CD14-positive monocyte (primary cell): ENCODE measurements around the gene GRIK4. TPM values are rescaled to one million over a fixed set of nuclear protein-coding genes. Genes with fewer than 3 reads are reported as not detected.

Experiments
- DNase-seq, 3 donors: peaks; one replicate each; pipeline ENCODE4 v3.0.0-alpha.2; 2011 to 2022
- H2AFZ ChIP-seq: 2 replicates; pipeline ENCODE4 v1.6.0; 2012; ENCODE audit warnings: mild to moderate bottlenecking, low read depth, low read length, inconsistent platforms; ENCODE audit not compliant: insufficient read depth, poor library complexity, severe bottlenecking
- H3K27ac ChIP-seq, 2 donors: 1 replicate in 1 of 2; 2 replicates in 1 of 2; pipeline ENCODE4 v1.5.1; 2012 to 2013; ENCODE audit warnings: low read length in 2 of 2, control low read depth in 1 of 2, inconsistent platforms in 1 of 2, low read depth in 1 of 2, mild to moderate bottlenecking in 1 of 2
- H3K27me3 ChIP-seq, 2 donors: one replicate each; pipeline versions ENCODE4 v1.6.0 to v1.6.1; 2011 to 2013; ENCODE audit warnings: low read length in 2 of 2; ENCODE audit not compliant: control insufficient read depth in 2 of 2, insufficient read depth in 2 of 2
- H3K36me3 ChIP-seq, 2 donors: replicated peaks in 1 of 2; 1 replicate in 1 of 2; 2 replicates in 1 of 2; pipeline versions ENCODE4 v1.5.1 to v1.6.1; 2012 to 2013; ENCODE audit warnings: low read length in 2 of 2, control low read depth in 1 of 2, inconsistent platforms in 1 of 2, mild to moderate bottlenecking in 1 of 2; ENCODE audit not compliant: insufficient read depth in 2 of 2, control insufficient read depth in 1 of 2
- H3K4me1 ChIP-seq, 2 donors: 1 replicate in 1 of 2; 2 replicates in 1 of 2; pipeline versions ENCODE4 v1.5.1 to v1.6.1; 2012 to 2013; ENCODE audit warnings: low read length in 2 of 2, control low read depth in 1 of 2, inconsistent platforms in 1 of 2, mild to moderate bottlenecking in 1 of 2, moderate library complexity in 1 of 2; ENCODE audit not compliant: insufficient read depth in 2 of 2, control insufficient read depth in 1 of 2
- H3K4me2 ChIP-seq: replicated peaks from 2 replicates; pipeline ENCODE3; 2012; ENCODE audit warnings: low read length, moderate library complexity, mild to moderate bottlenecking; ENCODE audit not compliant: poor library complexity, severe bottlenecking; ENCODE audit errors: extremely low read depth
- H3K4me3 ChIP-seq, 3 experiments: fragments of 200-600 bp in 1 of 3; sonication (generic) in 1 of 3; replicated peaks in 1 of 3; 1 replicate in 2 of 3; 2 replicates in 1 of 3; pipeline ENCODE4 v1.5.1; 2011 to 2013; ENCODE audit warnings: low read length in 3 of 3, mild to moderate bottlenecking in 3 of 3, control low read depth in 2 of 3, low read depth in 2 of 3, inconsistent platforms in 1 of 3, moderate library complexity in 1 of 3
- H3K79me2 ChIP-seq: 2 replicates; pipeline ENCODE4 v1.6.0; 2012; ENCODE audit warnings: mild to moderate bottlenecking, control low read depth, inconsistent platforms, low read length, moderate library complexity; ENCODE audit not compliant: insufficient read depth
- H3K9ac ChIP-seq: 2 replicates; pipeline ENCODE4 v1.6.0; 2017; ENCODE audit warnings: low read length, mild to moderate bottlenecking; ENCODE audit not compliant: insufficient read depth, poor library complexity, severe bottlenecking
- H3K9me3 ChIP-seq, 2 donors: replicated peaks in 1 of 2; 1 replicate in 1 of 2; 2 replicates in 1 of 2; pipeline versions ENCODE4 v1.5.1 to v1.6.1; 2012 to 2013; ENCODE audit warnings: low read length in 2 of 2, control low read depth in 1 of 2; ENCODE audit not compliant: control insufficient read depth in 1 of 2, insufficient read depth in 1 of 2
- H4K20me1 ChIP-seq: 2 replicates; pipeline ENCODE4 v1.6.0; 2012; ENCODE audit warnings: mild to moderate bottlenecking, low read length, control low read depth, moderate library complexity; ENCODE audit not compliant: insufficient read depth
- H3K27ac Mint-ChIP-seq, 7 donors: one replicate each; pipeline ENCODE4 v1.8.0; 2020; ENCODE audit warnings: mild to moderate bottlenecking in 7 of 7, mixed read lengths in 7 of 7, moderate library complexity in 6 of 7, inconsistent platforms in 2 of 7
- H3K27me3 Mint-ChIP-seq, 3 donors: one replicate each; pipeline ENCODE4 v1.8.0; 2021 to 2022; ENCODE audit warnings: low read depth in 3 of 3, mild to moderate bottlenecking in 3 of 3, mixed read lengths in 3 of 3, moderate library complexity in 3 of 3, inconsistent platforms in 1 of 3
- H3K36me3 Mint-ChIP-seq, 2 donors: one replicate each; pipeline ENCODE4 v1.8.0; 2020; ENCODE audit warnings: mixed read lengths in 2 of 2, inconsistent platforms in 1 of 2, mild to moderate bottlenecking in 1 of 2
- H3K4me1 Mint-ChIP-seq: one replicate; pipeline ENCODE4 v1.8.0; 2020; ENCODE audit warnings: mild to moderate bottlenecking, mixed read lengths
- H3K4me3 Mint-ChIP-seq, 2 donors: one replicate each; pipeline ENCODE4 v1.8.0; 2020; ENCODE audit warnings: mild to moderate bottlenecking in 2 of 2, mixed read lengths in 2 of 2, moderate library complexity in 1 of 2
- H3K9me3 Mint-ChIP-seq, 7 donors: one replicate each; pipeline ENCODE4 v1.8.0; 2020 to 2022; ENCODE audit warnings: mixed read lengths in 7 of 7, mild to moderate bottlenecking in 6 of 7, moderate library complexity in 6 of 7, inconsistent platforms in 2 of 7
- CTCF ChIP-seq: fragments of 200-600 bp; IDR thresholded peaks from one replicate; pipeline ENCODE4 v1.8.0; 2022; ENCODE audit warnings: antibody characterized with exemption, mild to moderate bottlenecking
- WGBS: methylation state at CpG from one replicate; pipeline ENCODE4 v1.1.5; 2013; ENCODE audit warnings: missing lambda C conversion rate; ENCODE audit not compliant: insufficient coverage; 5-methylcytosine and 5-hydroxymethylcytosine counted together
- intact Hi-C, 2 donors: fragments of 100-400 bp; cut with micrococcal nuclease; formaldehyde crosslinking; loops; one replicate each; pipeline versions ENCODE4 v1.15.0 to v1.15.1; 2023
- polyA plus RNA-seq, 3 donors: library from polyadenylated mRNA; depleted of rRNA in 1 of 3; unstranded in 2 of 3; stranded (reverse) in 1 of 3; fragments of 300-500 nt in 2 of 3; fragments of >200 nt in 1 of 3; fragmentation: Illumina TruSeq in 2 of 3; gene quantifications; 1 replicate in 2 of 3; 2 replicates in 1 of 3; pipeline ENCODE4 v1.2.3, GENCODE V29; 2012 to 2021

The GRIK4 gene
- polyA plus RNA-seq, 3 donors, result not detected

DNA sequence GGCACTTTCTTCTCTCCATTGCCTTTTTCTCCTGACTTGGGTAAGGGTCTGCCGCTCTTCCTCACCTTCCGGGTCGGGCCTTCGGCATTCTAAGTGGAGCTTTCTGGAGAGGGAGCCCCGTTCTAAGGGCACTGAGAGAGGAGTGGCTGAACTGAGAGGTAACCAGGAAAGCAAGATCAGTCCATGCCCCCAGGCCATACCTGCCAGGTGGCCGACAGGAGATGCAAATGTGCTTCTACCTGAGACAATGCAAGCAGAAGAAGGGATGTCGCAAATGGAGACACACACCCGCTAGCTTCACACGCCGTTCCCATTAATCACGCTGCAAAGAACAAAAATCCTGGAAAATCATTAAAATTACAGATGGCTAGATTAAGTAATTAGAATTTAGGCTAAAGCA lies 356.0 kb downstream of the GRIK4 start:
- Mint-ChIP-seq H3K36me3 (no peaks in the 10 kb centered on the region), H3K9me3 (peaks cover 0 to 2% (median 0%) of the 10 kb centered on the region in 7 donors), H3K27me3 (peaks cover 6 to 9% (median 9%) of the 10 kb centered on the region in 3 donors), H3K4me1 (no peaks in the 10 kb centered on the region), H3K27ac (no peak overlapping the region), H3K4me3 (no peak overlapping the region)
- H4K20me1 ChIP-seq, result no peaks in the 10 kb centered on the region
- H3K79me2 ChIP-seq, result no peaks in the 10 kb centered on the region
- no peak overlapping the region for H2AFZ ChIP-seq
- H3K9me3 ChIP-seq, result no peaks in the 10 kb centered on the region
- no peak overlapping the region for H3K4me3 ChIP-seq
- H3K36me3 ChIP-seq, result no peaks in the 10 kb centered on the region
- intact Hi-C loops, result no loop called here
- DNase-seq, result no peak
- no peaks in the 10 kb centered on the region for H3K4me1 ChIP-seq
- H3K27ac ChIP-seq, result no peak overlapping the region
- 60% methylated on average over 3 of the region's 11 CpGs for WGBS
- no peak for TF ChIP-seq CTCF
- H3K9ac ChIP-seq, result no peak overlapping the region
- no peak overlapping the region for H3K4me2 ChIP-seq
- no peaks in the 10 kb centered on the region for H3K27me3 ChIP-seq

DNA sequence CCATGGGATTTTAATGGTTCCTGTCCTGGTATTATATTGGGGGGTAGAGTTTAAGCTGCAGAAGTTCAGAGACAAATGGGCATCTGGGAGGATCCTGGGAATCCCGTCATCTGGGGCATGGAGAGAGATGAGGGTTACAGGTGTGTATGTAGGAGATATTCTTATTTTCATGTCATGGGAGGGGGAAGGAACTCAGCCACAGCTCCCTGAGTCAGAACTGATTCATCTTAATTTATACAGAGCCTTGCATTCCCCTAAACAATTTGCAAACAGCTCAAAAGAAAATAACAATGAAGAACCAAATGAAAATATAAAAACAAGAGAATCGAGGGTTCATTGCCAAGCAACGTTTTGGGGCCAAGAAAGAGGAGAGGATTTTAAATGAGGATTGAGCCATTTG lies 356.4 kb downstream of the GRIK4 start:
- H3K27me3 ChIP-seq, result no peaks in the 10 kb centered on the region
- H4K20me1 ChIP-seq, result no peaks in the 10 kb centered on the region
- no peaks in the 10 kb centered on the region for H3K4me1 ChIP-seq
- no peaks in the 10 kb centered on the region for H3K36me3 ChIP-seq
- H3K36me3 Mint-ChIP-seq, result no peaks in the 10 kb centered on the region
- intact Hi-C loops, result no loop called here
- no peak overlapping the region for H3K27ac Mint-ChIP-seq
- peaks cover 8 to 9% (median 9%) of the 10 kb centered on the region in 3 donors for H3K27me3 Mint-ChIP-seq
- no peak for DNase-seq
- H3K9me3 Mint-ChIP-seq, result peaks cover 0 to 2% (median 0%) of the 10 kb centered on the region in 7 donors
- no peak overlapping the region for H3K9ac ChIP-seq
- no peak overlapping the region for H3K4me2 ChIP-seq
- no peak for TF ChIP-seq CTCF
- H2AFZ ChIP-seq, result no peak overlapping the region
- 78% methylated on average over 2 of the region's 3 CpGs for WGBS
- H3K4me1 Mint-ChIP-seq, result no peaks in the 10 kb centered on the region
- no peak overlapping the region for H3K4me3 ChIP-seq
- no peak overlapping the region for H3K27ac ChIP-seq
- H3K9me3 ChIP-seq, result no peaks in the 10 kb centered on the region
- no peaks in the 10 kb centered on the region for H3K79me2 ChIP-seq
- no peak overlapping the region for H3K4me3 Mint-ChIP-seq
